Measurements from ENCODE around the gene WIZ.
"Not testable (repeated sequence)": the region's sequence is repeated elsewhere in the genome, so short reads cannot be mapped to it uniquely, and the experiment has no call there.

WIZ gene

GRCh38 chr19:15475169-15475568 lies 25.4 kb upstream of the WIZ start:
- H3K4me3 Mint-ChIP-seq = no peak overlapping the region
- peaks cover 26% of the 10 kb centered on the region for H3K4me1 Mint-ChIP-seq
- ATAC-seq (replicated peaks; ENCODE audit: extremely low read depth, poor library complexity, severe bottlenecking) = no peak

DNA sequence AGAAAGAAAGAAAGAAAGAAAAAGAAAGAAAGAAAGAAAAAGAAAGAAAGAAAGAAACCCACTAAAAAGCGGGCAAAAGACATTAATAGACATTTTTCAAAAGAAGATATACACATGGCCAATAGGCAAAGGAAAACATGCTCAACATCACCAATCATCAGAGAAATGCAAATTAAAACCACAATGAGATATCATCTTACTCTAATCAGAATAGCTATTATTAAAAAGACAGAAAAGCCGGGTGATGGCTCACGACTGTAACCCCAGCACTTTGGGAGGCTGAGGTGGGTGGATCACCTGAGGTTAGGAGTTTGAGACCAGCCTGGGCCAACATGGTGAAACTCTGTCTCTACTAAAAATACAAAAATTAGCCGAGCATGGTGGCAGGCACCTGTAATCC lies 24.1 kb upstream of the WIZ start:
- not testable (repeated sequence) for ATAC-seq (replicated peaks; ENCODE audit: extremely low read depth, poor library complexity, severe bottlenecking); H3K36me3 Mint-ChIP-seq (ENCODE audit: insufficient read depth); H3K4me3 Mint-ChIP-seq; H3K9me3 Mint-ChIP-seq; DNase-seq (ENCODE audit: low spot score in 2 of 2); H3K27ac Mint-ChIP-seq (ENCODE audit: low read depth); H3K27me3 Mint-ChIP-seq
- H3K4me1 Mint-ChIP-seq = peaks cover 35% of the 10 kb centered on the region

More at GRCh38 chr19:15475169-15475568, 25.4 kb upstream of the WIZ start:
- H3K36me3 Mint-ChIP-seq (ENCODE audit: insufficient read depth) = peaks cover 4% of the 10 kb centered on the region
- no peaks in the 10 kb centered on the region for H3K27me3 Mint-ChIP-seq
- no peak overlapping the region for H3K27ac Mint-ChIP-seq (ENCODE audit: low read depth)
- DNase-seq (ENCODE audit: low spot score in 2 of 2) = no peak
- H3K9me3 Mint-ChIP-seq = no peaks in the 10 kb centered on the region

- H3K36me3 Mint-ChIP-seq (ENCODE audit: insufficient read depth) = peaks cover 2% of the 10 kb centered on the region
Observed at GRCh38 chr19:15471639-15472101, 21.9 kb upstream of the WIZ start.

GRCh38 chr19:15469513-15470297 lies 19.9 kb upstream of the WIZ start:
- Mint-ChIP-seq H3K9me3 (no peaks in the 10 kb centered on the region), H3K27ac (ENCODE audit: low read depth) (peak overlapping the region; percentile 16), H3K27me3 (no peaks in the 10 kb centered on the region), H3K4me3 (peak overlapping the region; percentile 70), H3K36me3 (ENCODE audit: insufficient read depth) (peaks cover 4% of the 10 kb centered on the region), H3K4me1 (peaks cover 53% of the 10 kb centered on the region)
- peak; percentile 51 for ATAC-seq (replicated peaks; ENCODE audit: extremely low read depth, poor library complexity, severe bottlenecking)
- no peak for DNase-seq (ENCODE audit: low spot score in 2 of 2)

More at GRCh38 chr19:15471639-15472101, 21.9 kb upstream of the WIZ start:
- Mint-ChIP-seq H3K27ac (ENCODE audit: low read depth) (no peak overlapping the region), H3K9me3 (no peaks in the 10 kb centered on the region), H3K4me1 (peaks cover 49% of the 10 kb centered on the region), H3K4me3 (peak overlapping the region; percentile 25), H3K27me3 (no peaks in the 10 kb centered on the region)
- ATAC-seq (replicated peaks; ENCODE audit: extremely low read depth, poor library complexity, severe bottlenecking) = no peak
- DNase-seq (ENCODE audit: low spot score in 2 of 2) = no peak

GRCh38 chr19:15468675-15469512 lies 19.1 kb upstream of the WIZ start:
- ATAC-seq (replicated peaks; ENCODE audit: extremely low read depth, poor library complexity, severe bottlenecking) (no peak), DNase-seq (ENCODE audit: low spot score in 2 of 2) (no peak)
- Mint-ChIP-seq H3K27me3 (no peaks in the 10 kb centered on the region), H3K27ac (ENCODE audit: low read depth) (peak overlapping the region; percentile 16), H3K36me3 (ENCODE audit: insufficient read depth) (peaks cover 9% of the 10 kb centered on the region), H3K4me1 (peaks cover 57% of the 10 kb centered on the region), H3K4me3 (peak overlapping the region; percentile 70), H3K9me3 (no peaks in the 10 kb centered on the region)

- Mint-ChIP-seq H3K27me3 (no peaks in the 10 kb centered on the region), H3K9me3 (no peaks in the 10 kb centered on the region), H3K4me1 (peaks cover 57% of the 10 kb centered on the region), H3K27ac (ENCODE audit: low read depth) (peak overlapping the region; percentile 89), H3K36me3 (ENCODE audit: insufficient read depth) (peaks cover 16% of the 10 kb centered on the region), H3K4me3 (peak overlapping the region; percentile 39)
- DNase-seq (ENCODE audit: low spot score in 2 of 2) = no peak
- no peak for ATAC-seq (replicated peaks; ENCODE audit: extremely low read depth, poor library complexity, severe bottlenecking)
Observed at GRCh38 chr19:15467734-15468214, 18.0 kb upstream of the WIZ start.

GRCh38 chr19:15466851-15467733 lies 17.3 kb upstream of the WIZ start:
- peak; percentile 18 for ATAC-seq (replicated peaks; ENCODE audit: extremely low read depth, poor library complexity, severe bottlenecking)
- no peaks in the 10 kb centered on the region for H3K27me3 Mint-ChIP-seq
- H3K27ac Mint-ChIP-seq (ENCODE audit: low read depth) = peak overlapping the region; percentile 89
- no peaks in the 10 kb centered on the region for H3K9me3 Mint-ChIP-seq
- H3K4me3 Mint-ChIP-seq = peak overlapping the region; percentile 62
- H3K36me3 Mint-ChIP-seq (ENCODE audit: insufficient read depth) = peaks cover 19% of the 10 kb centered on the region
- no peak for DNase-seq (ENCODE audit: low spot score in 2 of 2)
- H3K4me1 Mint-ChIP-seq = peaks cover 57% of the 10 kb centered on the region

DNA sequence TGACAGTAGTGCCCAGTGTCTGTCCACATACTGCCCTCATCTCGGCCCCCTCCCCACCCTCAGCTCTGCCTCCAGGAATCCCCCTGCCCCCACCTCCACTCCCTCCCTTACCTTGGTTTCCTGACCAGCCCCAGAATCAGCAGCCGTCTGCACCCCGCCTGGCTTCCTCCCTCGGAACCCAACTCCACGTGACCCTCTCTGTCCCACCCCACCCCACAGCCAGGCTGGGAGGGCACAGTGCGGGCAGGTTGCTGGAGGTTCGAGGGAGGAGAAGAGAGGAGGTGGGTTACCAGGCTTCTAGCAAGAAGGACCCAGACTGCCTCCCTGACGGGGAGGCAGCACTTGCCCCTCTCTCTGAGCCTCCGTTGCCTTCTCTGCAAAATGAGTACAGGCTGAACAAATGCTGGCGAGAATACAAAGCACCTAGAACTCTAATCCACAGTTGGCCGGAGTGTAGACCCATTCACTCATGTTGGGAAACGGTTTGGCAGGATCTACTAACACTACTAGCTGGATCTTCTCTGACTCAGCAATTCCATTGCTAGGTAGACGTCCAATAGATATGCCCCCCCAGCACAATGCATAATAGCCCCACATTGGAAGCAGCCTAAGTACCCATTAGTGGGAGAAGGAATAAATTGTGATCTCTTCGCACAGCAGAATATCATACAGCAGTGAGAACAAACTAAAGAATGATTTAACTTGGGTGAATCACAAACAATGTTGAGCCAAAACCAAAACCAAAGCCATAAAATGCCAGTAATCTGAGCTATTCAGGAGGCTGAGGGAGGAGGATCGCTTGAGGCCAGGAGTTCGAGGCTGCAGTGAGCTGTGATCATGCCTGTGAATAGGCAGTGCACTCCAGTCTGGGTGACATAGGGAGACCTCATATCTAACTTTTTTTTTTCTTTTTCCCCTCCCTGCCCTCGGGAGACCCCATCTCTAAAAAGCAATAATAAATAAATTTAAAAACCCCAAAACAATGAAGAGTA lies 14.9 kb upstream of the WIZ start, which contains the start of gene RASAL3:
Gene RASAL3, minus strand, starts transcription at position 151 of the 992 bp plus-strand sequence. CDS start 186 bp downstream, outside the sequence.
- DNase-seq (ENCODE audit: low spot score in 2 of 2) = peak; percentile 39 to 41
- Mint-ChIP-seq H3K4me1 (peaks cover 62% of the 10 kb centered on the region), H3K27ac (ENCODE audit: low read depth) (peak within 1 kb of the TSS; percentile 90)

GRCh38 chr19:15463861-15464371 lies 14.2 kb upstream of the WIZ start:
- H3K36me3 Mint-ChIP-seq (ENCODE audit: insufficient read depth) = peaks cover 38% of the 10 kb centered on the region
- H3K27me3 Mint-ChIP-seq = no peaks in the 10 kb centered on the region
- no peaks in the 10 kb centered on the region for H3K9me3 Mint-ChIP-seq
- ATAC-seq (replicated peaks; ENCODE audit: extremely low read depth, poor library complexity, severe bottlenecking) = peak; percentile 91
- peaks cover 56% of the 10 kb centered on the region for H3K4me1 Mint-ChIP-seq
- peak overlapping the region; percentile 92 for H3K4me3 Mint-ChIP-seq
- peak; percentile 60 to 73 for DNase-seq (ENCODE audit: low spot score in 2 of 2)
- peak overlapping the region; percentile 90 for H3K27ac Mint-ChIP-seq (ENCODE audit: low read depth)

More for the DNA sequence above, 14.9 kb upstream of the WIZ start, which contains the start of gene RASAL3:
- Mint-ChIP-seq H3K9me3 (no peaks in the 10 kb centered on the region), H3K4me3 (peak within 1 kb of the TSS; percentile 92), H3K36me3 (ENCODE audit: insufficient read depth) (peaks cover 34% of the 10 kb centered on the region), H3K27me3 (no peaks in the 10 kb centered on the region)
- ATAC-seq (replicated peaks; ENCODE audit: extremely low read depth, poor library complexity, severe bottlenecking) = peak; percentile 76

- DNase-seq (ENCODE audit: low spot score in 2 of 2) = no peak
- Mint-ChIP-seq H3K4me3 (peak overlapping the region; percentile 92), H3K27ac (ENCODE audit: low read depth) (peak overlapping the region; percentile 82), H3K4me1 (peaks cover 35% of the 10 kb centered on the region), H3K9me3 (no peaks in the 10 kb centered on the region), H3K27me3 (no peaks in the 10 kb centered on the region), H3K36me3 (ENCODE audit: insufficient read depth) (peaks cover 41% of the 10 kb centered on the region)
- no peak for ATAC-seq (replicated peaks; ENCODE audit: extremely low read depth, poor library complexity, severe bottlenecking)
Observed at GRCh38 chr19:15461694-15462093, 11.9 kb upstream of the WIZ start.

Data from central memory CD8-positive, alpha-beta T cell (primary cell).